Activated naive CD4-positive, alpha-beta T cell treated with anti-CD3 and anti-CD28 coated beads, Interleukin-2, amount 50 U/mL, for 72 hours (primary cell): ENCODE results near the gene RCAN2. TPM values are rescaled to one million over a fixed set of nuclear protein-coding genes. Genes with fewer than 3 reads are reported as not detected.

Source experiments
- total RNA-seq, 2 donors: library from RNA; stranded (reverse); gene quantifications; one replicate each; pipeline ENCODE4 v1.2.3, GENCODE V29; 2022

The RCAN2 gene
- total RNA-seq, 2 donors from 2014 or later: 0.74 TPM; not detected in 1

Other genes starting within 250 kb of the RCAN2 start
- gene CYP39A1, start 161.4 kb upstream of the RCAN2 start, total RNA-seq: not detected
- gene SLC25A27, start 161.5 kb upstream of the RCAN2 start, total RNA-seq: 1 to 10 TPM in 1 of 2 donors, under 1 TPM in 1; 0.64 to 1.9 TPM
- gene TDRD6, start 196.4 kb upstream of the RCAN2 start, total RNA-seq: not detected
- not detected for gene PLA2G7, start 243.9 kb upstream of the RCAN2 start, total RNA-seq